ENCODE results near the gene ZIC1.
A peak's percentile ranks its signal among the peaks of the same experiment; 100 is the strongest.

The ZIC1 gene

GRCh38 chr3:147411815-147412241 is 2.7 kb downstream of the ZIC1 start:
- DNase-seq = no peak

- DNase-seq = peak; percentile 57
Measured at GRCh38 chr3:147412261-147412916, 3.2 kb downstream of the ZIC1 start.

- peak; percentile 66 for DNase-seq
Measured at GRCh38 chr3:147412917-147413685, 3.9 kb downstream of the ZIC1 start.

GRCh38 chr3:147413686-147414389 is 4.7 kb downstream of the ZIC1 start:
- no peak for DNase-seq

- no peak for DNase-seq
Measured at GRCh38 chr3:147414390-147415138, 5.4 kb downstream of the ZIC1 start.

- DNase-seq = no peak
Measured at GRCh38 chr3:147415286-147415685, 6.1 kb downstream of the ZIC1 start.

GRCh38 chr3:147415874-147416273 is 6.7 kb downstream of the ZIC1 start:
- DNase-seq = no peak

GRCh38 chr3:147416931-147417330 is 7.8 kb downstream of the ZIC1 start:
- DNase-seq = no peak

- no peak for DNase-seq
Measured at GRCh38 chr3:147417551-147418295, 8.6 kb downstream of the ZIC1 start.

GRCh38 chr3:147418371-147418781 is 9.2 kb downstream of the ZIC1 start:
- DNase-seq = no peak

- DNase-seq = peak; percentile 87
Measured at GRCh38 chr3:147418808-147419701, 9.9 kb downstream of the ZIC1 start.

GRCh38 chr3:147419781-147420224 is 10.6 kb downstream of the ZIC1 start:
- DNase-seq = no peak

GRCh38 chr3:147420353-147421183 is 11.4 kb downstream of the ZIC1 start:
- no peak for DNase-seq

- peak; percentile 67 for DNase-seq
Measured at GRCh38 chr3:147421184-147421912, 12.2 kb downstream of the ZIC1 start.

GRCh38 chr3:147422196-147422595 is 13.0 kb downstream of the ZIC1 start:
- no peak for DNase-seq

- peak; percentile 74 for DNase-seq
Measured at GRCh38 chr3:147422601-147423536, 13.7 kb downstream of the ZIC1 start.

- no peak for DNase-seq
Measured at GRCh38 chr3:147423537-147423797, 14.3 kb downstream of the ZIC1 start.

GRCh38 chr3:147423798-147424580 is 14.8 kb downstream of the ZIC1 start:
- no peak for DNase-seq

Measured in right forelimb (tissue), 1 donor.